ENCODE measurements around the gene MLLT3.

The MLLT3 gene

DNA sequence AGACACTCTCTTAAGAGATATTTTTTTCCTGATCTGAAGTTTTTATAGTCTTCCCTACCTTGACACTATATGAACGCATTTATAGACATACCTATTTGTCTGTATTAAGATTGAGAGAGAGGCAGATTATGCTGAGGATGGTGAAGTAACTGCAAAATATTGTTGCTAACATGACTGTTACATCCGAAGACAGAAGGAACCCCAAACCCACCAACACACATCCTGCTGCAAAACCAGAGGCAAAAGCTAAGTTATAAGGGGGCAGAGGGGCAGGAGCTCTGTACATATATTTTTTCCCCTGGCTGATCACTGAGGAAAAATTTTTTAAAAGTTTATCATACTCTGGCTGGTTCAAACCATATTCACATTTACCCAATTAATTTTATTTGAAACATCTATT, 279.0 kb downstream of the MLLT3 start:
- DNase-seq (ENCODE audit: low read depth): no peak

- DNase-seq (ENCODE audit: low read depth): no peak
Measured at GRCh38 chr9:20340511-20340861, 281.8 kb downstream of the MLLT3 start.

DNA sequence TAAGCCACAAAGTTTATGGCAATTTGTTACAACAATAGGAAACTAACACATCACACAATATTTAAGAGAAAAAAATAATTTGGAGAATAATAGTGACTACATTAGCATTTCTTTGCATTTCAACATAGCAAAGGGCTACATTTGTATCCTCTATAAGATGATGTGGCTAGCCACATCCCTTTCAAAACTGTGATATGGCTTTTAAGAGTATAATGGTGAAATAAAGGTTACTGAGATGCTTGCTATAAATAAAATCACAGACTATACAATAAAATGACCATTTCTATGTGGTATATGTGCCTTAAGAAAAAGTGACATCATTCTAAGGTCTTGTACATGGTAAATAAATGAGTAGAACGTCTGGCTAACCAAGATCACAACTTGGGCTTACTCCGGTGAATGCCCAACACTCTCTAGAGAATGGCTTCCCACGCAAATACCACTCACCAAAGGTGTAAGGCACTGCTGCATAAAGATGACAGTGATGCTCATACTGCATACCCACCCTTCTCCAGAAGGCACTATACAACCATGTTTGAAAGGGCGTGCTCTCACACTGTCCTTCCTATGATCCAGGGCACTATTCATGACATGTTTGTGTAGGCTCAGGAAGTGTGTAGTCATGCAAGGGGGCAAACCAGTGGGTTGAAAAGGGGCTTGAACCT, 286.5 kb downstream of the MLLT3 start:
- DNase-seq (ENCODE audit: low read depth): no peak

GRCh38 chr9:20333991-20334390, 288.3 kb downstream of the MLLT3 start:
- no peak for DNase-seq (ENCODE audit: low read depth)

GRCh38 chr9:20331095-20331685, 291.1 kb downstream of the MLLT3 start:
- DNase-seq (ENCODE audit: low read depth): no peak

DNA sequence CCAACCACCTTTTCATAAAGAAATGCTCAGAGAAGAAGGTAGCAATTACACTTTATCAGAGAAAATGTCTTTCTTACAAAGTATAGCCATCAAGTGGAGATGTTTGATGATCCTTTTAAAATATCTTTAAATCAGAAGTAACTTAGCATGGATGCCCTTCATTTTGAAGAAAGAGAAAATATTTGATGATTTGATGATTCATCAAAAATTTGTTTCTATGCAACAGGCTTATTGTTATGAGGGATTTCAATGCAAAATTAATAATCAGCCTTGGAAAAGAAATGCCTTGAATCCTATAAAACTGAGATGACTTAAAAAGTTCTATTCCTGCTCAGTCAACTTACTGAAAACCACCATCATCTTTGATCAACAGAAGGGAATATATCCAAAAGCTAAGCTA, 291.6 kb downstream of the MLLT3 start:
- no peak for DNase-seq (ENCODE audit: low read depth)

DNA sequence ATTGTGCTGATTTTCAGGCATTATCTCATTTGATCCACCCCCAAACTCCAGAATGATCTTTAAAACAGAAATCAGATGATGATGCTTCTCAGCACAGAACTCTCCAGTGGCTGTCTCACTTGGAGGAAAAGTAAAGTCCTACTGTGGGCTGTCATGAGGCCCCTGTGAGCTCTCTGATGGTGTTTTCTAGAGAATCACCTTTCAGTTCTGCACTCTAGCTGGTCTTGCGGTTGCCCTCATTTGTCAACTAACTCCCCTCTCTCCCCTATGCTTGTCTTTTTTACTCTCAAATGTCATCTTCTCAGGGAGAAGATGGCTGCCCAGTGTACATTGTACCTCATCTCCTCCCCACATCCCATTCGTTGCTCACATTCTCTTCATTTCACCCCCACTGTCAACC, 295.8 kb downstream of the MLLT3 start:
- DNase-seq (ENCODE audit: low read depth): no peak

- no peak for DNase-seq (ENCODE audit: low read depth)
Measured at GRCh38 chr9:20325008-20325407, 297.3 kb downstream of the MLLT3 start.

- DNase-seq (ENCODE audit: low read depth): no peak
Measured at GRCh38 chr9:20322212-20322611, 300.1 kb downstream of the MLLT3 start.

GRCh38 chr9:20321423-20322082, 300.7 kb downstream of the MLLT3 start:
- DNase-seq (ENCODE audit: low read depth): peak; percentile 16

GRCh38 chr9:20320921-20321320, 301.4 kb downstream of the MLLT3 start:
- no peak for DNase-seq (ENCODE audit: low read depth)

DNA sequence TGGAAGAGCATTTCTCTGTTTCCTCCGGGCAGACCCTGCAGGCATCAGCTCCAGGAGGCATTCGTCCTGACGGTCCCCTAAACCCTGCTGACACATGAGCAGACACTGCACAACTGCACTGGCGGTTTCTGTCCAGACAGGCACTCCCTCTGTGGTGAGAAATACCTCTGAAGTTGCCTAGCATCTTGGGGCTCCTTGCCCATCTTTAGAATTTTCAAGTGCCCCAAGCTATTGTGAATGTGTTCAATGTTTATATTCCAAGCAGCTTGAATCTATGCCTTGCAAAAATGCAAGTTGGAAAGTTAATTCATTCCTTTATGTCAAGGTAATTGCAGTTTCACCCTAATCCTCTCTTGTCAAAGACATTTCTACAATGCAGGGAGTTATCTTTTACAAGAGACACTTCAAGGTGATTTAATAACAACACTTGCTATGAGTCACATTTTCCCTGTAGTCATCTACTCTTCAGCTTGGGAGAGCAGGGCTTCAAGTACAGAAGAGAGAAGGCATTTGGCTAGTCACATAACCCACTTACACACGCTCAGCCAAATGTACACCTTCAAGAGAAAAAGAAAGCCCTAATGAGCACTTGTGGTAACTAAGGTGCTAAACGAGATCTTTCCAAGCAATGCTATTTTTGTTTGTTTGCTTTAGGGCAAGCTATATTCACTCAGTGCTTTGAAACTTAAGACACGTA, 302.5 kb downstream of the MLLT3 start:
- no peak for DNase-seq (ENCODE audit: low read depth)

DNA sequence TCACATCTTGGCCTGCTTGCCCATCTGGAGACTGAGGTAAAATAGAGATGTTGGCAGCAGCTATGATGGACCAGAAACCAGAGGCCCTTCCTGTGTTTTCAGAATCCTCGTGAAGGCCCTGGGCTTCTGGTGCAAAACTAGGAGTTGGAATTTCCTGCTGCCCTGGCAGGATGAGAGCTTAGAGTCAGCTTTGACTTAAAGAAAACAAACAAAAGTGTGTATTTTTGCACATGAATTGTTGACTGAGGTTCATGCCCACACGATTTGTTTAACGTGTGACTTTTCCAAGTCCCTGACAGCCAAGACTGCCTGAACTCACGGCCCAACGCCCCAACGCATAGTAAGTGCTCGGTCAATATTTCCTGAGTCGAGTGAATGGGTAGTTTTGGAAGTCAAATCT, 303.1 kb downstream of the MLLT3 start:
- DNase-seq (ENCODE audit: low read depth): no peak

DNA sequence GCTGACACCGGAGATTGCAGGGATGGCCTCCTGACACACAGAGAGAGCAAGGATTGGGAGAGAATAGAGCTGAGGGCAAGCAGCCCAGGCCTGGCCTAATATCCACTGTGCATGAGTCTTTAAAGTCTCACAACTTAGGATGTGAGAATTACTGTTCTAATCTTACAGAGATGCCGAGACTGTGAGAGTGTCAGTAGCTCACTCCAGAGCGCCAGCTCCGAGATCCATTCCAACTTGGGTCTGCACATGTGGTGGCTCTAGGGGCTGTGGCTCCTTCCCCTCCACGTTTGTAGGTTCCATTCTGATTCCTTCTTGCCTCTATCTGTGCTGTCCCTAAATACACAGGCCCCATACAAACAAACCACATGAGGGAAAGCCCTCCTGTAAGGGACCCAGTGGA, 304.6 kb downstream of the MLLT3 start:
- no peak for DNase-seq (ENCODE audit: low read depth)

- DNase-seq (ENCODE audit: low read depth): no peak
Measured at GRCh38 chr9:20316372-20316771, 305.9 kb downstream of the MLLT3 start.

GRCh38 chr9:20315677-20316076, 306.6 kb downstream of the MLLT3 start:
- DNase-seq (ENCODE audit: low read depth): no peak

DNA sequence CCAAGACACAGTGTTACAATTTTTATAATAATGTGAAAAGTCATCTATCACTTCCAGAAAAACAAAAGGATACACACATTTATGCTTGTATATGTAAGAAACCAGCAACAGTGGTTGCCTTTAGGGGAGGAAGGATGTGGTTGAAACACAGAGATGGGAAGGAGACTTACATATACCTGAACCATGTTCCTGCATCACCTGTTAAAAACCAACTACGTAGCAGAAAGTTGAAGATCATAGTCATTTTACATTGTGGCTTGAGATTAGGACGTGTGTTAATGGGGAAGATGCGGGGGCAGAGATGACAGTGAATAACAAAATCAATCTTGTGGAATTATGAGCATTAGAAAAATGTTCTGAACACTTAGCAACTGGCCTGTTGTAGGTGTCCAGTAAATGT, 307.3 kb downstream of the MLLT3 start:
- no peak for DNase-seq (ENCODE audit: low read depth)

- no peak for DNase-seq (ENCODE audit: low read depth)
Measured at GRCh38 chr9:20313415-20313814, 308.9 kb downstream of the MLLT3 start.

DNA sequence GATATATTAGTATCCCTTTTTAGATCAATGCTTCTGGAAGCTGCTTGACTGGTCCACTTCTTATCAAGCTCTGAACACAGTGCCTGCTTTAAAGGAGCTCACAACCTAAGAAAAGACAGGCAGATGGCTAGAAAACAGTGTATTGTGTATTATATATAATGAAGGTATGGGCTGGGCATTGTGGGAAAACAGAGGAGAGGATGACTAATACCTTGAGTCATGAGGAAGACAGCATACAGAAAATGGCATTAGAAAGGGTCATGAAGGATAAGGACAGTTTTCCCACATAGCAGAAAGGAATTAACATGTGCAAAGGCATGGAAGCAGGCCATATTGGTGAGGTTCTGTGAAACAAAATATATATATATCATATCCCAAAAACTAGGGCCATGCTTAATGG, 309.6 kb downstream of the MLLT3 start:
- no peak for DNase-seq (ENCODE audit: low read depth)

DNA sequence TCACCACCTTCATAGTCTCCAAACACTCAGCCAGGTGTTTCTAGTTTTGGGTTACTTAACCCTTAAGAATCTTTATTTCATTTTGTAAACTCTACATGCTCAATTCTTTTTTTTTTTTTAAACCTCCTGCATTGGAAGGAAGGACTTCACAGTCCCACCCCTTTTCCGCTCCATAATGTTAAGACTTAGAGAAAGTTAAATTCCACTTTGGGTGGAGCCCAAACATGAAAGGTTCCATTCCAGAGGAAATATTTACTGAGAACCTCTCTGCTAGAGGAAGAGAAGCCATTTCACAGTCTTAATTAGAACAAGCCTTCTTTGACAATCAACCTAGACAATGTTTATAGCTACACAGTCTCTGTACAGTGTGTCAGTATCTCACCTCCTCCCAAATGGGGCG, 312.3 kb downstream of the MLLT3 start:
- DNase-seq (ENCODE audit: low read depth): no peak

- no peak for DNase-seq (ENCODE audit: low read depth)
Measured at GRCh38 chr9:20309124-20309523, 313.2 kb downstream of the MLLT3 start.

GRCh38 chr9:20307621-20308020, 314.7 kb downstream of the MLLT3 start:
- DNase-seq (ENCODE audit: low read depth): no peak

DNA sequence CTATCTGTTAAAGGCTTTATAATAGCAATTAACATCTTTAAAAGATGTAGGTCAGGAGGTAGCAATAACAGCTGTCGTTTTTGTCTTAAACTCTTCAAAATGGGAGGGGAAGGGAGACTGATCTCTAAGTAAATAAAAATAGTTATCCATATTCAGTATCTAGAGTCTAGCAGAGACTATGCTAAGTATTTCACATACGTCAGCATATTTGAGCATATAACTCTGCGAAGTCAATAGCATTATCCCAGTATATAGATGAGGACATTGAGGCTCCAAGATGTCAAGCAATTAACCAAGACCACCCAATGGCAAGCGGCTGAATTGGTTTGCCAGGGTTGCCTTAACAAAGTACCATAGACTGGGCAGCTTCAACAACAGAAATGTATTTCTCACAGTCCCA, 316.8 kb downstream of the MLLT3 start:
- DNase-seq (ENCODE audit: low read depth): no peak
